Activated CD4-positive, alpha-beta T cell treated with anti-CD3 and anti-CD28 coated beads, Interleukin-2, amount 10 ng/mL, durations not matched to agents 7 days and 5 days (primary cell): ENCODE data around the gene SLC12A1. TPM values are rescaled to one million over a fixed set of nuclear protein-coding genes. Genes with fewer than 3 reads are reported as not detected.

Experiments
- CTCF ChIA-PET: fragments of 350-600 bp; sonication (Branson Sonifier 250); formaldehyde crosslinking; loops from one replicate; lab custom pipeline; 2021; ENCODE audit warnings: antibody characterized with exemption; lab: Charles Lee
- POLR2A ChIA-PET: fragments of 350-600 bp; sonication (Branson Sonifier 250); formaldehyde crosslinking; loops from one replicate; lab custom pipeline; 2021; ENCODE audit warnings: antibody characterized with exemption; lab: Charles Lee
- DNase-seq: peaks from one replicate; pipeline ENCODE4 v3.0.0-alpha.2; 2020
- H3K27ac Mint-ChIP-seq: one replicate; pipeline ENCODE4 v1.8.0; 2021; ENCODE audit warnings: mild to moderate bottlenecking, moderate library complexity, mixed read lengths
- H3K27me3 Mint-ChIP-seq: one replicate; pipeline ENCODE4 v1.8.0; 2021; ENCODE audit warnings: mixed read lengths
- H3K36me3 Mint-ChIP-seq: one replicate; pipeline ENCODE4 v1.8.0; 2021; ENCODE audit warnings: low read depth, mixed read lengths
- H3K4me1 Mint-ChIP-seq: one replicate; pipeline ENCODE4 v1.8.0; 2021; ENCODE audit warnings: mixed read lengths
- H3K4me3 Mint-ChIP-seq: one replicate; pipeline ENCODE4 v1.8.0; 2021; ENCODE audit warnings: mild to moderate bottlenecking, moderate library complexity, mixed read lengths
- H3K9me3 Mint-ChIP-seq: one replicate; pipeline ENCODE4 v1.8.0; 2021; ENCODE audit warnings: mixed read lengths
- total RNA-seq, 2 experiments: library from RNA; stranded (reverse); gene quantifications; one replicate each; pipeline ENCODE4 v1.2.3, GENCODE V29; 2021

The SLC12A1 gene
- total RNA-seq, 2 experiments from 2014 or later = not detected

GRCh38 chr15:48297668-48298067, 91.6 kb downstream of the SLC12A1 start:
- Mint-ChIP-seq H3K4me1 (no peaks in the 10 kb centered on the region), H3K27me3 (peaks cover 9% of the 10 kb centered on the region), H3K4me3 (no peak overlapping the region), H3K36me3 (no peaks in the 10 kb centered on the region), H3K27ac (no peak overlapping the region), H3K9me3 (no peaks in the 10 kb centered on the region)
- no peak for DNase-seq
- CTCF ChIA-PET = no interaction called here
- POLR2A ChIA-PET = no interaction called here

- Mint-ChIP-seq H3K27ac (no peak overlapping the region), H3K4me1 (no peaks in the 10 kb centered on the region), H3K4me3 (no peak overlapping the region), H3K27me3 (peaks cover 9% of the 10 kb centered on the region), H3K9me3 (no peaks in the 10 kb centered on the region), H3K36me3 (no peaks in the 10 kb centered on the region)
- no peak for DNase-seq
- POLR2A ChIA-PET = no interaction called here
- CTCF ChIA-PET = no interaction called here
Observed at GRCh38 chr15:48298914-48299313, 92.8 kb downstream of the SLC12A1 start.

GRCh38 chr15:48300038-48300437, 93.9 kb downstream of the SLC12A1 start:
- ChIA-PET CTCF (interaction anchor here (0.6 to 1.0 kb wide), 2 partner anchors 16 to 1402 kb away, joined by 3 read pairs; no protein-coding TSS in a partner anchor), POLR2A (no interaction called here)
- no peaks in the 10 kb centered on the region for H3K9me3 Mint-ChIP-seq
- DNase-seq = no peak
- no peak overlapping the region for H3K27ac Mint-ChIP-seq
- no peaks in the 10 kb centered on the region for H3K4me1 Mint-ChIP-seq
- peaks cover 9% of the 10 kb centered on the region for H3K27me3 Mint-ChIP-seq
- H3K36me3 Mint-ChIP-seq = no peaks in the 10 kb centered on the region
- H3K4me3 Mint-ChIP-seq = no peak overlapping the region

GRCh38 chr15:48304398-48304797, 98.3 kb downstream of the SLC12A1 start:
- H3K9me3 Mint-ChIP-seq = no peaks in the 10 kb centered on the region
- no peaks in the 10 kb centered on the region for H3K4me1 Mint-ChIP-seq
- POLR2A ChIA-PET = no interaction called here
- no peak overlapping the region for H3K4me3 Mint-ChIP-seq
- DNase-seq = no peak
- H3K27me3 Mint-ChIP-seq = no peaks in the 10 kb centered on the region
- H3K27ac Mint-ChIP-seq = no peak overlapping the region
- no peaks in the 10 kb centered on the region for H3K36me3 Mint-ChIP-seq
- CTCF ChIA-PET = no interaction called here

- H3K27me3 Mint-ChIP-seq = no peaks in the 10 kb centered on the region
- DNase-seq = no peak
- H3K4me1 Mint-ChIP-seq = no peaks in the 10 kb centered on the region
- POLR2A ChIA-PET = no interaction called here
- no peak overlapping the region for H3K27ac Mint-ChIP-seq
- CTCF ChIA-PET = no interaction called here
- no peak overlapping the region for H3K4me3 Mint-ChIP-seq
- no peaks in the 10 kb centered on the region for H3K9me3 Mint-ChIP-seq
- no peaks in the 10 kb centered on the region for H3K36me3 Mint-ChIP-seq
Observed at GRCh38 chr15:48306639-48307038, 100.5 kb downstream of the SLC12A1 start.

GRCh38 chr15:48307586-48307985, 101.5 kb downstream of the SLC12A1 start:
- no peaks in the 10 kb centered on the region for H3K36me3 Mint-ChIP-seq
- no peaks in the 10 kb centered on the region for H3K27me3 Mint-ChIP-seq
- POLR2A ChIA-PET = no interaction called here
- no peak overlapping the region for H3K4me3 Mint-ChIP-seq
- no peaks in the 10 kb centered on the region for H3K4me1 Mint-ChIP-seq
- CTCF ChIA-PET = no interaction called here
- DNase-seq = no peak
- H3K27ac Mint-ChIP-seq = no peak overlapping the region
- no peaks in the 10 kb centered on the region for H3K9me3 Mint-ChIP-seq

- no peaks in the 10 kb centered on the region for H3K36me3 Mint-ChIP-seq
- H3K4me3 Mint-ChIP-seq = no peak overlapping the region
- H3K9me3 Mint-ChIP-seq = no peaks in the 10 kb centered on the region
- H3K4me1 Mint-ChIP-seq = no peaks in the 10 kb centered on the region
- H3K27me3 Mint-ChIP-seq = no peaks in the 10 kb centered on the region
- ChIA-PET CTCF (no interaction called here), POLR2A (no interaction called here)
- no peak overlapping the region for H3K27ac Mint-ChIP-seq
- no peak for DNase-seq
Observed at GRCh38 chr15:48309740-48310139, 103.6 kb downstream of the SLC12A1 start.

- no peak for DNase-seq
- Mint-ChIP-seq H3K4me1 (no peaks in the 10 kb centered on the region), H3K4me3 (no peak overlapping the region), H3K9me3 (no peaks in the 10 kb centered on the region), H3K27ac (no peak overlapping the region), H3K36me3 (no peaks in the 10 kb centered on the region), H3K27me3 (no peaks in the 10 kb centered on the region)
- CTCF ChIA-PET = interaction anchor here (1.1 kb wide), 1 partner anchor 13 kb away, joined by 3 read pairs; no protein-coding TSS in a partner anchor
- POLR2A ChIA-PET = interaction anchor here (0.6 kb wide), 1 partner anchor 168 kb away, joined by 3 read pairs; no protein-coding TSS in a partner anchor
Observed at GRCh38 chr15:48313216-48313615, 107.1 kb downstream of the SLC12A1 start.

GRCh38 chr15:48315041-48315440, 108.9 kb downstream of the SLC12A1 start:
- Mint-ChIP-seq H3K27me3 (peaks cover 7% of the 10 kb centered on the region), H3K36me3 (no peaks in the 10 kb centered on the region), H3K4me1 (no peaks in the 10 kb centered on the region), H3K27ac (no peak overlapping the region), H3K9me3 (no peaks in the 10 kb centered on the region), H3K4me3 (no peak overlapping the region)
- no peak for DNase-seq
- ChIA-PET CTCF (no interaction called here), POLR2A (no interaction called here)

GRCh38 chr15:48317221-48317620, 111.1 kb downstream of the SLC12A1 start:
- Mint-ChIP-seq H3K9me3 (no peaks in the 10 kb centered on the region), H3K36me3 (no peaks in the 10 kb centered on the region), H3K4me1 (no peaks in the 10 kb centered on the region), H3K4me3 (no peak overlapping the region), H3K27me3 (peaks cover 7% of the 10 kb centered on the region), H3K27ac (no peak overlapping the region)
- no peak for DNase-seq
- POLR2A ChIA-PET = no interaction called here
- CTCF ChIA-PET = no interaction called here

- POLR2A ChIA-PET = no interaction called here
- H3K36me3 Mint-ChIP-seq = no peaks in the 10 kb centered on the region
Observed at GRCh38 chr15:48318131-48318530, 112.0 kb downstream of the SLC12A1 start.

GRCh38 chr15:48323294-48323693, 117.2 kb downstream of the SLC12A1 start:
- H3K4me3 Mint-ChIP-seq = no peak overlapping the region
- H3K27ac Mint-ChIP-seq = no peak overlapping the region
- H3K9me3 Mint-ChIP-seq = no peaks in the 10 kb centered on the region
- H3K4me1 Mint-ChIP-seq = peaks cover 2% of the 10 kb centered on the region
- H3K27me3 Mint-ChIP-seq = peaks cover 7% of the 10 kb centered on the region
- no peak for DNase-seq
- POLR2A ChIA-PET = no interaction called here
- peaks cover 8% of the 10 kb centered on the region for H3K36me3 Mint-ChIP-seq
- CTCF ChIA-PET = no interaction called here

More at GRCh38 chr15:48318131-48318530, 112.0 kb downstream of the SLC12A1 start:
- CTCF ChIA-PET = no interaction called here
- DNase-seq = no peak
- Mint-ChIP-seq H3K4me3 (no peak overlapping the region), H3K4me1 (no peaks in the 10 kb centered on the region), H3K27me3 (peaks cover 7% of the 10 kb centered on the region), H3K9me3 (no peaks in the 10 kb centered on the region), H3K27ac (no peak overlapping the region)

GRCh38 chr15:48324949-48325348, 118.8 kb downstream of the SLC12A1 start:
- H3K36me3 Mint-ChIP-seq = peaks cover 8% of the 10 kb centered on the region
- no peaks in the 10 kb centered on the region for H3K27me3 Mint-ChIP-seq
- ChIA-PET CTCF (no interaction called here), POLR2A (no interaction called here)
- no peak overlapping the region for H3K27ac Mint-ChIP-seq
- DNase-seq = no peak
- no peaks in the 10 kb centered on the region for H3K9me3 Mint-ChIP-seq
- peaks cover 10% of the 10 kb centered on the region for H3K4me1 Mint-ChIP-seq
- no peak overlapping the region for H3K4me3 Mint-ChIP-seq

- peaks cover 14% of the 10 kb centered on the region for H3K4me1 Mint-ChIP-seq
- no peak overlapping the region for H3K4me3 Mint-ChIP-seq
- H3K9me3 Mint-ChIP-seq = no peaks in the 10 kb centered on the region
- no peak for DNase-seq
- peaks cover 8% of the 10 kb centered on the region for H3K36me3 Mint-ChIP-seq
- no peaks in the 10 kb centered on the region for H3K27me3 Mint-ChIP-seq
- ChIA-PET POLR2A (no interaction called here), CTCF (no interaction called here)
- no peak overlapping the region for H3K27ac Mint-ChIP-seq
Observed at GRCh38 chr15:48325400-48325799, 119.3 kb downstream of the SLC12A1 start.
